Measurements from ENCODE around the gene KCNK18. TPM values are rescaled to one million over a fixed set of nuclear protein-coding genes. Genes with fewer than 3 reads are reported as not detected.
"Not testable (repeated sequence)": the region's sequence is repeated elsewhere in the genome, so short reads cannot be mapped to it uniquely, and the experiment has no call there.

The KCNK18 gene
- total RNA-seq, 2 experiments from 2014 or later = not detected

DNA sequence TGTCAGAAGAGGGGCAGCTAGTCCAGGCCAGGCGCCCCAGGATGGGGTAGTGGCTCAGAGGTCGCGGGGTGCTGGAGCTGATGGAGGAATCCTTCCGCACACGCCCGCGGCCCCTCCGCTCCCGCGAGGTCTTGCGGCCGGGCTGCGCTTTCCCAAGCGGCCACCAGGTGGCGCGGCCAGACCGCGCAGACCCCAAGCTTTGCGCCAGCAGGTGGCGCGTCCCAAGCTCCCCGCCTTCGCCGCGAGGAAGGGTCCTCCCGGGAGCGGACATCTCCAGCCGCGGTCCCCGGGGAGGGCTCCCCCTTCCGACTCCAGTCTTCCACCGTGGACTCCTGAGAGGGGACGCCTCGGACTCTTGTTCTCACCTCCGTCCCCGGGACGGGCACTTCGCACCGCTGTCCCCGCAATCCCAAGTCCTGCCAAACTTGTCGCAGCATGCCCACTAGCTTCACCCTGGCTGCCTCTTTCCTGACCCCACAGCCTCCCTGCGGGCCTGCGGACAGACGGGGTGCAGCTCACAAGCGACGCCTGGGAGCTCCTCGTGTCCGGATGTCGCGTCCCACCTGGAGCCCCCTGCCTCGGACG is 19.4 kb downstream of the KCNK18 start:
- H3K27ac Mint-ChIP-seq = no peak overlapping the region
- H3K9me3 Mint-ChIP-seq = peaks cover 5% of the 10 kb centered on the region
- H3K27me3 Mint-ChIP-seq = peaks cover 30% of the 10 kb centered on the region
- CTCF ChIA-PET = interaction anchor here (0.6 to 4.2 kb wide), 46 partner anchors 9 to 1024 kb away, joined by 3 to 107 read pairs (median 5); no protein-coding TSS in a partner anchor
- peaks cover 7% of the 10 kb centered on the region for H3K4me1 Mint-ChIP-seq
- H3K36me3 Mint-ChIP-seq (ENCODE audit: low read depth) = no peaks in the 10 kb centered on the region
- DNase-seq = peak; percentile 68
- POLR2A ChIA-PET = interaction anchor here (0.8 to 1.7 kb wide), 4 partner anchors 42 to 157 kb away, joined by 3 to 10 read pairs (median 5); no protein-coding TSS in a partner anchor
- H3K4me3 Mint-ChIP-seq = peak overlapping the region; percentile 52

DNA sequence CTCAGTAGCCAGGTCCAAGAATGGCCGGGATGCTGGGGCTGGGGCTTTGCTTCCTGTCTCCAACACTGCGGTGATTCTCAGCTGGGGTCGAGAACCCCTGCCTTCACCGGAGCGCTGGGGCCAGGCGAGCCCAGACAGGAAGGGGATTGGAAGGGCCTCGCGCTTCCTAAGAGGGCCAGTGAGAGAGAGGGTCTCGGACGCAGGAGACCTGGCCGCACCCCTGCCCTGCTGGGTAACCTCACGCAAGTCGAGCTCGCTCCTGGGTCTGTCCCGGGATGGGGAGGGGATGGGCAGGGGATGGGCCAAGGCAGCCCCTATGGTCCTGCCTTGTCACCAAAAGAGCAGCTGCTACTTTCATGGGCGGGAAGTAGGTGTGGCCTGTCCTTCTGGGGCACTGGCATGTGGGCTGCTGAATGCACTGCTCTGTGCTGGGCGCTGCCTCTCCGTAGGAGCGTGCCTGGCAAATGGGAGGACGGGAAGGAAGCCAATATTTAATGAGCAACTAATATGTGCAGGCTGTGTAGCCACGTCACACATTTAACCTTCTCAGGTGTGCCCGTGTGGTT is 20.0 kb downstream of the KCNK18 start:
- ChIA-PET CTCF (interaction anchor here (0.6 to 4.2 kb wide), 42 partner anchors 9 to 1024 kb away, joined by 3 to 107 read pairs (median 6); no protein-coding TSS in a partner anchor), POLR2A (interaction anchor here (0.8 to 1.7 kb wide), 4 partner anchors 43 to 157 kb away, joined by 3 to 10 read pairs (median 5); no protein-coding TSS in a partner anchor)
- DNase-seq = peak; percentile 18

DNA sequence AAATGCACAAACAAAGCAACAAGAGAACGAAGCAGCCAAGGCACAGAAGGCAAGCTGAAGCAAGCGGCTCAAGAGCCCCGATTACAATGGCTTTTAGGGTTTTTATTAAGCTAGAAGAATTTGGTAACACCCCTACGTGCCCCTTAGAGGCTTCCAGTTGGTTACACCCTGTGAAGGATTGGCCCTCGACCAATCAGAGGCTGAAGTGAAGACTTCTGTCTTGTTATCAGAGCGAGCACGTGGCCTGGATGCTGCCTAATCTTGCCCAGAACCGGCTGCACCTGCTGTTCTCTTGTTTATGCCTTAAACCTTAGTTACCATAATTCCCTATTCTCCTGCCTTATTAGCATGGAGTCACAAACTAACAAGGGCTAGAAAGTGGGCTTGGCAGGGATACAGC is 21.4 kb downstream of the KCNK18 start:
- Mint-ChIP-seq H3K27me3 (peaks cover 15% of the 10 kb centered on the region), H3K27ac (no peak overlapping the region), H3K4me3 (no peak overlapping the region), H3K4me1 (peaks cover 7% of the 10 kb centered on the region), H3K36me3 (ENCODE audit: low read depth) (no peaks in the 10 kb centered on the region), H3K9me3 (no peaks in the 10 kb centered on the region)
- no peak for DNase-seq
- ChIA-PET POLR2A (no interaction called here), CTCF (interaction anchor here (1.1 to 4.2 kb wide), 3 partner anchors 8 to 101 kb away, joined by 4 to 107 read pairs (median 15); no protein-coding TSS in a partner anchor)

More for the DNA sequence above, 20.0 kb downstream of the KCNK18 start:
- peaks cover 24% of the 10 kb centered on the region for H3K27me3 Mint-ChIP-seq
- no peaks in the 10 kb centered on the region for H3K36me3 Mint-ChIP-seq (ENCODE audit: low read depth)
- no peaks in the 10 kb centered on the region for H3K9me3 Mint-ChIP-seq
- H3K4me1 Mint-ChIP-seq = peaks cover 7% of the 10 kb centered on the region
- no peak overlapping the region for H3K27ac Mint-ChIP-seq
- peak overlapping the region; percentile 52 for H3K4me3 Mint-ChIP-seq

DNA sequence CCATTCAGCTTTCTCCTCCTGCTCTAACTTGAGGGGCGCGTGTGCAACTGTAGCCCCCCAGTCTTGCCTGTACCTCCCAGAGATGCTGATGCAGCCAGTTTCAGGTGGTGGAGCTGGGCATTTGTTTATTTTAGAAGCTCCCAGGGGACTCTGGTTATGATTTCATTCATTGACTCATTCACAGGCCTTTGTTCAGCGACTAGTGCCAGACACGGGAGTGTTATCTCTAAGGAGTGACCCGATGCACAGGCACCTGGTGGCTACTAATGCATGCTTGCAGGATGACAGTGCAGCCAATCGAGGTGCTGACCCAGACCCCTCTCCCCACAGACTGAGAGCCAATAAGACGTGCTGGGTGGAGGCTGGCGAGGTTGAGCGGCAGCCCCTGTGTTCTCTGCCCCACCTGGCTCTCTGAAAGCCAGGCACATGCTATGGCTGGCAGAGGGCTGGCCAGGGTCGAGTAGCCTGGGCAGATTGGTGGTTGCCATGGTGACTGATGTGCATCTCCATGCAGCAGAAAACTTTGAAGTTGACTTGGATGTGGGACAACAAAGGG is 23.9 kb downstream of the KCNK18 start:
- H3K4me1 Mint-ChIP-seq = peaks cover 7% of the 10 kb centered on the region
- CTCF ChIA-PET = no interaction called here
- no peaks in the 10 kb centered on the region for H3K9me3 Mint-ChIP-seq
- H3K36me3 Mint-ChIP-seq (ENCODE audit: low read depth) = no peaks in the 10 kb centered on the region
- POLR2A ChIA-PET = no interaction called here
- peaks cover 4% of the 10 kb centered on the region for H3K27me3 Mint-ChIP-seq
- H3K27ac Mint-ChIP-seq = no peak overlapping the region
- DNase-seq = no peak
- no peak overlapping the region for H3K4me3 Mint-ChIP-seq

DNA sequence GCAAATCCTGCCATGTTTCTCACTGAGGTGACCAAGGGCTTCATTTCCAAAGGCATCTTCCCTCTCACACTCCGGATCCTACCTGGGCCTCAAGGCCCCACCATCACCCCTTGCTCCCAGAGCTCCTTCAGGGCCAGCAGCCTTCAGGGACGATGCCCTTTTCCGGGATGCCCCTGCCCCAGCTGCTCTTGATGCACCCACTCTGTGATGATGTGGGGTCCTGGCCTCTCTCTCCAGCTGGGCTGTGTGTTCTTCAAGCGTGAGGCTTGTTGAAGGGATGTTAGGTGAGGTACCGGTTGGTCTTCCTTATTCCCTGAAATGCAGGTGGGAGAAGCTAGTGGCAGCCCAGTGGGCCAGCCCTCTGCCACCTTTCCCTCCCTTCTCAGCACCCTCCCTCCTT is 25.3 kb downstream of the KCNK18 start:
- DNase-seq = no peak
- no peaks in the 10 kb centered on the region for H3K9me3 Mint-ChIP-seq
- no peaks in the 10 kb centered on the region for H3K36me3 Mint-ChIP-seq (ENCODE audit: low read depth)
- H3K27ac Mint-ChIP-seq = no peak overlapping the region
- H3K4me3 Mint-ChIP-seq = no peak overlapping the region
- ChIA-PET CTCF (no interaction called here), POLR2A (no interaction called here)
- peaks cover 4% of the 10 kb centered on the region for H3K27me3 Mint-ChIP-seq
- H3K4me1 Mint-ChIP-seq = no peaks in the 10 kb centered on the region

DNA sequence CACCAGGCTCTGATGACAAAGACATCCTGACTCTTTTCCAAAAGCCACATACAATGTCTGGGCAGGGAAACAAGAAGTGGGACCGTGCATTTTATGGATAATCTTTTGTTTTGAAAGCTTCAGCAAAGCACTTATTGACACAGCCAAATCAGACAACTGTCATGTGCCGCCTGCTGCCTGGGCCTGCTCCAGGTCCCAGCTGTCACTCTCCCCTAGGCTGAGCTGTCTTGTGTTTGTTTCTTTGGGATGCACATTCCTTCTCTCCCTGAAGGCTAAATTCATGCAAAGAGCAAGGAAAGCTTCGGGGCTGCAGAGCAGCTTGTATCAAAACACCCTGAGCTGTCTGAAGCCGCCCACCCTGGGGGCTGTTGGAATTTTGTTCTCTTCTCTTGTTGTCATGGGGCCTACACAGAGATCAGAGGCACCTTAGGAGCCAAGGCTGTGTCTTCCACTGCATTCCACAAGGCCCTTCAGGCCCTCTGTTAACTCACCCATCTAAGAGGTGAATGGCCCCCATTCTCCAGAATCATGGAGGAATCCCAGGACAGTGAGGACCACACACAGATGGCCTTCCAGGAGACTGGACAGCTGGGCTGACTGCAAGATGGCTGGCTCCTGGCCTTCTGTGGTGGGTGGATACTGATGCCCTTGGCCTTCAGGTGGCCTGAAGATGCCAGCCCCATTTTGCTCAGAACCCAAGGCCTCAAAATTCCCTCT is 25.8 kb downstream of the KCNK18 start:
- CTCF ChIA-PET = no interaction called here

DNA sequence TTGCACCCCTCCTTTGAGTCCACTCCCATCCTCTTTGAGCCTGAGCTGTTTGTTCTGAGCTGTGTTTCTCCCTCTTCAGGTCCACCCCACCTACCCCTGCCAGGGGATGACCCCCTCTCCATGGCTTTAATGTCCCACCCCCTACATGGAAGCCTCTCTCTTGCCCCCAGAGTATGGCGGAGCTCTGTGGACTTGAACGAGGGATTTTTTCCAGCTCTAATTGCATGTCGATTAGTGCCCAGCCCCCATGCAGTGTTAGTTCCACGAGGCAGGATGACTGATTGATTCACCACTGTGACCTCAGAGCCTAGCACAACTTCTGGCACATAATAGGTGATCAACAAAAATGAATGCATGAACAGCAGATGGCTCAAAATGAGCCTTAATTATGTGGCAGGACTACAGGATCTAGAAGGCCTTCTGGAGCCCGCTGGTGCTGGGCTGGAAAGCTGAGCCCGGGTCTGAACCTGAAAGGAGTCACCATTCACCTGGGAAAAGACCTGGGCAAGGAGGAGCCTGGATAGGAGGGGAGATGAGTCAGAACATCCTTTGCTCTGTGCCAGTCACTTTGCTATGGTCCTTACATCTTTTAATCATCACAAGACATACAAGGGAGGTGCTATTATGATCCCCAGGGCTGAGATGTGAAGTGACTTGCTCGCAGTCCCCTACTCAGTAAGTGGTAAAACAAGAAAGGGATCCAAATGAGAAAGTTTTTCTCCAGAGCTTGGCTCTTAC is 26.6 kb downstream of the KCNK18 start:
- Mint-ChIP-seq H3K4me3 (no peak overlapping the region), H3K9me3 (no peaks in the 10 kb centered on the region), H3K36me3 (ENCODE audit: low read depth) (no peaks in the 10 kb centered on the region), H3K4me1 (no peaks in the 10 kb centered on the region), H3K27ac (no peak overlapping the region), H3K27me3 (no peaks in the 10 kb centered on the region)
- DNase-seq = no peak
- POLR2A ChIA-PET = no interaction called here
- CTCF ChIA-PET = interaction anchor here (1.2 kb wide), 1 partner anchor 96 kb away, joined by 4 read pairs; no protein-coding TSS in a partner anchor

More for the DNA sequence above, 25.8 kb downstream of the KCNK18 start:
- no peaks in the 10 kb centered on the region for H3K27me3 Mint-ChIP-seq
- H3K4me1 Mint-ChIP-seq = no peaks in the 10 kb centered on the region
- H3K9me3 Mint-ChIP-seq = no peaks in the 10 kb centered on the region
- H3K27ac Mint-ChIP-seq = no peak overlapping the region
- no peak overlapping the region for H3K4me3 Mint-ChIP-seq
- POLR2A ChIA-PET = no interaction called here
- no peak for DNase-seq
- no peaks in the 10 kb centered on the region for H3K36me3 Mint-ChIP-seq (ENCODE audit: low read depth)

DNA sequence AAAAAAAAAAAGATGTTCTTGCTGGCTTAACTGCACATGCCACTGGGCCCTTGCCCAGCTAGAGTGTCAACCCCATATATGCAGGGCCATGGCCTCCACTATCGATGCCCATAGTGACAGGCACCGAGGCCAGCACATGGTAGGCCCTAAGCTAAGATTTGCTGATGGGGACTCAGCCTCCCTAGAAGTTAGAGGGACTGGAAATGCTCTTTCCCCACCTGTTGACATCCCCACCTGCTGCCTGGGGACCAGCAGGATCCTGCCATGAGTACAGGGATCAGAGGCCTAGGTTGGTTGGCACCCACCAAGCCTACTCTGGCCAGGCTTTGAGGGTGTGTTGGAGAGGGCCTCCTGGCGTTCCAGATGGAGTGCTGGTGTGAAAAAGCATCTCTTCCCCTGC is 27.6 kb downstream of the KCNK18 start:
- H3K9me3 Mint-ChIP-seq = no peaks in the 10 kb centered on the region
- no peak overlapping the region for H3K4me3 Mint-ChIP-seq
- H3K27ac Mint-ChIP-seq = no peak overlapping the region
- ChIA-PET POLR2A (no interaction called here), CTCF (interaction anchor here (1.0 to 1.6 kb wide), 3 partner anchors 50 to 95 kb away, joined by 3 to 4 read pairs (median 4); no protein-coding TSS in a partner anchor)
- no peaks in the 10 kb centered on the region for H3K36me3 Mint-ChIP-seq (ENCODE audit: low read depth)
- H3K27me3 Mint-ChIP-seq = no peaks in the 10 kb centered on the region
- H3K4me1 Mint-ChIP-seq = no peaks in the 10 kb centered on the region
- no peak for DNase-seq

DNA sequence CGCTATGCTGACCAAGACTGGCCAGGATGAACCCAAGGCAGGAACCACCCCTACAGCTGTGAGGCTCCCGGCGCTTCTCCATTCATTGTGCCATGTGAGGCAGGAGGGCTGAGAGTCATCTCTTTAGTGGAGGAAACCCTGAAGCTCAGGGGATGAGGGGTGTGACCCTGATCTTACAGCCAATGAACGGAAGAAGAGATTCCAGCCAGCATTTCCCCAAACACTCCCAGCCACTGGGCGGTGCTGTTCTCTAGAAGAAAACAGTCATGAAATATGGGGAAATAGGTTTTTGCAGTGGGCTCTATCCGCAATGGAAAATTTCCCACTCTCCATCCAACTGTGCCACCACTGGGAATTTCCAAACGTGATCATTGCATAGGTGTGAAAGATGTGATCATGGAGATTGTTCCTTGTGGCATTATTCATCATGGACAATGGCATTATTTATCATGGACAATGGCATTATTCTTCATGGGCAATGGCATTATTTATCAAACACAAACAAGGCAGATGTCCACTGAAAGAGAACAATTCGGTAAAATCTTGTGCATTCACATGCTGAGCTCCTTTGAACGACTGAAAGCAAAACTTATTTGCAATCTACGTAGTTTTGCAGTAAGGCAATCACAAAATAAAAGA is 29.6 kb downstream of the KCNK18 start:
- Mint-ChIP-seq H3K4me3 (no peak overlapping the region), H3K4me1 (no peaks in the 10 kb centered on the region), H3K36me3 (ENCODE audit: low read depth) (no peaks in the 10 kb centered on the region), H3K27me3 (peaks cover 4% of the 10 kb centered on the region), H3K9me3 (no peaks in the 10 kb centered on the region), H3K27ac (no peak overlapping the region)
- CTCF ChIA-PET = interaction anchor here (2.3 kb wide), 1 partner anchor 10 kb away, joined by 15 read pairs; no protein-coding TSS in a partner anchor
- POLR2A ChIA-PET = no interaction called here
- DNase-seq = no peak

DNA sequence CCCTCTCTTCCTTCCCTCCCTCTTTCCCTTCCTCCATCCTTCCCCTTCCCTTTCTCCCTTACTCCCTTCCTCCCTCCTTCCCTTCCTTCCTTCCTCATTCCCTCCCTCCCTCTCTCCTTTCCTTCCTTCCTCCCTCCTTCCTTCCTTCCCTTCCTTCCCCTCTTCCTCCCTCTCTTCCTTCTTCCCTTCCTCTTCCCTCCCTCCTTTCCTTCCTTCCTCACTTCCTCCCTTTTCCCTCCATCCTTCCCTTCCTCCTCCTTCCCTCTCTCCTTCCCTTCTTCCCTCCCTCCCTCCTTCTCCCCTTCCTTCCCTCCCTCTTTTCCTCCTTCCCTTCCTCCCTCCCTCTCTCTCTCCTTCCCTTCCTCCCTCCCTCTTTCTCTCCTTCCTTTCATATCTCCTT is 30.9 kb downstream of the KCNK18 start:
- ChIA-PET POLR2A (no interaction called here), CTCF (no interaction called here)
- no peaks in the 10 kb centered on the region for H3K9me3 Mint-ChIP-seq
- H3K36me3 Mint-ChIP-seq (ENCODE audit: low read depth) = no peaks in the 10 kb centered on the region
- peaks cover 7% of the 10 kb centered on the region for H3K27me3 Mint-ChIP-seq
- no peaks in the 10 kb centered on the region for H3K4me1 Mint-ChIP-seq
- no peak overlapping the region for H3K4me3 Mint-ChIP-seq
- H3K27ac Mint-ChIP-seq = no peak overlapping the region
- no peak for DNase-seq

DNA sequence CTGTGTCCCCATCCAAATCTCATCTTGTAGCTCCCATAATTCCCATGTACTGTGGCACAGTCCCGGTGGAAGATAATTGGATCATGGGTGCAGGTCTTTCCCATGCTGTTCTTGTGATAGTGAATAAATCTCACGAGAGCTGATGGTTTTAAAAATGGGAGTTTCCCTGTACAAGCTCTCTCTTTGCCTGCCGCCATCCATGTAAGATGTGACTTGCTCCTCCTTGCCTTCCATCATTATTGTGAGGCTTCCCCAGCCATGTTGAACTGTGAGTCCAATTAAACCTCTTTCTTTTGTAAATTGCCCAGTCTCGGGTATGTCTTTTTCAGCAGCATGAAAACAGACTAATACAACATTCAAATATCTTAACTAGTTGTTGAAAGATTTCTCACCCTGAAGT is 32.8 kb downstream of the KCNK18 start:
- H3K4me3 Mint-ChIP-seq; H3K4me1 Mint-ChIP-seq; POLR2A ChIA-PET; H3K9me3 Mint-ChIP-seq; DNase-seq; H3K36me3 Mint-ChIP-seq (ENCODE audit: low read depth); H3K27me3 Mint-ChIP-seq; H3K27ac Mint-ChIP-seq: not testable (repeated sequence)
- CTCF ChIA-PET = interaction anchor here (1.5 to 1.8 kb wide), 2 partner anchors 13 to 90 kb away, joined by 3 to 6 read pairs; no protein-coding TSS in a partner anchor

DNA sequence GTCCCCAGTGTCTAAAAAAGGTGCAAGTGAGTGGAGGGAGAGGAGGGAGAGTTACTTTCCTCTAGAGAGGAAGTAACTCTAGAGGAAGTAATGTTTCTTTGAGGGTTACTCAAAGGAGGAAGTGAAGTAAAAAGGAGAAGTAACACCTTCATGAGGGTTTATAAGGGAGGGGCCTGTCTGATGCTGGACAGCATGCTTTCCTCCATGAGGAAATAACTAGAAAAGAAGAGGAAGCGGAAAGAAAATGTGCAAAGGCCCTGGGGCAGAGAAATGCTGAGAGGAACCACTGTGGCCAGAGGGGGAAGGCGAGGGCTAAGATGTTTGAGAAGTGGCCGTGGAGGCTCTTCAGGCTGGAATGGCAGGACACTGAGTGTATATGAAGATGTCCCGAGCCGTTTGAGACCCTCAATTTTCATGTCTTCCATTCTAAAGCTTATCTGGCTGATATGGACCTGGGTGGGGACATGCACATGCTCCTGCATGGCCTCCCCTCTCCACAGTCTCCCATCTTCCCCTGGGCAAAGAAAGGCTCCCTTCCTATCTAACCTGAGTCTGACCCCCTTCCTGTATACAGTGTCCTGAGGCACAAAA is 40.2 kb downstream of the KCNK18 start:
- CTCF ChIA-PET = no interaction called here
- H3K36me3 Mint-ChIP-seq (ENCODE audit: low read depth) = no peaks in the 10 kb centered on the region
- no peak overlapping the region for H3K27ac Mint-ChIP-seq
- no peak overlapping the region for H3K4me3 Mint-ChIP-seq
- no peak for DNase-seq
- H3K9me3 Mint-ChIP-seq = no peaks in the 10 kb centered on the region
- H3K4me1 Mint-ChIP-seq = peaks cover 2% of the 10 kb centered on the region
- H3K27me3 Mint-ChIP-seq = peaks cover 27% of the 10 kb centered on the region
- POLR2A ChIA-PET = no interaction called here

Data from activated CD4-positive, alpha-beta memory T cell treated with anti-CD3 and anti-CD28 coated beads, Interleukin-2, amount 10 ng/mL, durations not matched to agents 7 days and 5 days (primary cell).